Fibroblast of villous mesenchyme (primary cell): ENCODE results near the gene EFEMP1. TPM values are rescaled to one million over a fixed set of nuclear protein-coding genes. Genes with fewer than 3 reads are reported as not detected.

Experiments
- DNase-seq: peaks from one replicate; pipeline ENCODE4 v3.0.0-alpha.2; 2010; ENCODE audit warnings: low read depth
- H3K4me3 ChIP-seq: 2 replicates; pipeline ENCODE4 v1.5.1; 2011; ENCODE audit warnings: low read depth, mild to moderate bottlenecking, low read length
- total RNA-seq: library from RNA; depleted of rRNA; stranded (reverse); fragments of >200 nt; gene quantifications from 2 replicates; pipeline ENCODE4 v1.2.3, GENCODE V29; 2012
- TF ChIP-seq, protein P1 (sequence below): IDR thresholded peaks from 2 replicates; pipeline ENCODE4 v1.5.1; 2012; ENCODE audit warnings: low read depth, mild to moderate bottlenecking, low read length; ENCODE audit not compliant: insufficient read depth

The EFEMP1 gene
- total RNA-seq, 1 donor = 22.9 TPM

DNA sequence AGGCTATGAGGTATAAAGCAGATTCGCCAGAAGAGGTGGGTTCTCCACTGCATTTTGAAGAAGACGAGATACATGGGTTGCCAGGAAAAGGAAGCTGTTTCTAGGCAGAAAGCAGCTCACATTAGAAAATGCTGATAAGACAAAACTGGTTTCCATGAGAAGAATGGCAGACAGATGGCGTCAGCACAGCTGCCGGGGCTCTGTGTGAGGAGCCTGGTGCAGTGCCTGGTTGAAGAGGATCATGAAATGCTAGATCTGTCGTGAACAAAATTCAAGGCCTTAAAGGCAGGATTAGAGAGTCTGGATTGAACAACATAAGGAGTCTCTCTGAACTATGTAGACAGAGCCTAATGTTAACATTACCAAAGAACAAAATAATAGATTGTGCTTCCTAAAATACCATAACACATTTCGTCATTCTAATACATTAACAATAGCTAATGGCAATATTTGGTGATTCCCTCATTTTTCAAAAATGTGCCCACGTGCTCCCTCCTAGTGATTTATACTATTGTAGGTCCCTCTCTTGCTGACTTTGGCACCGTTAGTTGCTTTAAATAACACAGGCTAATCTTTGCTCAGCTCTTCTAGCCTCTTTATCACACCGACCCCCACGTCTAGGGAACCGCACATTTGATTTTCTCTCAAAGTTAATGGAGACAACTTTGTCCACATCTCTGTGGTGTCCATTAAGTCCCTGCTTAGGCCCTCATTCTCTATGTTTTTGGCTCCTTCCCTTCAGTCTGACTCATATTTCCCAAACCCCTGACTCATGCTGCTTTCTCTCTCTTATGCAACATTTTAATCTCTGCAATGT, 38.2 kb downstream of the EFEMP1 start:
- no peak overlapping the region for H3K4me3 ChIP-seq
- TF ChIP-seq, protein P1, sequence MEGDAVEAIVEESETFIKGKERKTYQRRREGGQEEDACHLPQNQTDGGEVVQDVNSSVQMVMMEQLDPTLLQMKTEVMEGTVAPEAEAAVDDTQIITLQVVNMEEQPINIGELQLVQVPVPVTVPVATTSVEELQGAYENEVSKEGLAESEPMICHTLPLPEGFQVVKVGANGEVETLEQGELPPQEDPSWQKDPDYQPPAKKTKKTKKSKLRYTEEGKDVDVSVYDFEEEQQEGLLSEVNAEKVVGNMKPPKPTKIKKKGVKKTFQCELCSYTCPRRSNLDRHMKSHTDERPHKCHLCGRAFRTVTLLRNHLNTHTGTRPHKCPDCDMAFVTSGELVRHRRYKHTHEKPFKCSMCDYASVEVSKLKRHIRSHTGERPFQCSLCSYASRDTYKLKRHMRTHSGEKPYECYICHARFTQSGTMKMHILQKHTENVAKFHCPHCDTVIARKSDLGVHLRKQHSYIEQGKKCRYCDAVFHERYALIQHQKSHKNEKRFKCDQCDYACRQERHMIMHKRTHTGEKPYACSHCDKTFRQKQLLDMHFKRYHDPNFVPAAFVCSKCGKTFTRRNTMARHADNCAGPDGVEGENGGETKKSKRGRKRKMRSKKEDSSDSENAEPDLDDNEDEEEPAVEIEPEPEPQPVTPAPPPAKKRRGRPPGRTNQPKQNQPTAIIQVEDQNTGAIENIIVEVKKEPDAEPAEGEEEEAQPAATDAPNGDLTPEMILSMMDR = no peak
- DNase-seq = peak; percentile 96

DNA sequence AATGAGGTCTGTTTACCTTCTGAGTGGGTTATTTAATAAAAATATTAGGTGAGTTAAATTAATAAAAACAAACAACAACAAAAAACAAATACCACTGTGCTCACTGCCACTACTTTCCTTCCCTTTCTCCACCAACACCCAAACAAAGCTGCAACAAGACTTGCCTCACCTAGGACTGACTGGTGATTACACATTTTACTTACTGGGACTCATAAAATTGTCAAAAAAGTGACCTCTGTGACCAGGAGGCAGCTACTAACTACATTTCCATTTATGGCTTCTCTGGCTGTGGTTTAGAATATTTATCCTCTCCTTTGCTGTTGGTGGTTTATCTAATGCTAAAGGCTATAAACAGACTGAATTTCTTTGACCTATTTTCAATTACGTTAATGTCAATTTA, 39.8 kb downstream of the EFEMP1 start:
- H3K4me3 ChIP-seq = no peak overlapping the region
- peak; percentile 87 for DNase-seq
- TF ChIP-seq, protein P1 = no peak

DNA sequence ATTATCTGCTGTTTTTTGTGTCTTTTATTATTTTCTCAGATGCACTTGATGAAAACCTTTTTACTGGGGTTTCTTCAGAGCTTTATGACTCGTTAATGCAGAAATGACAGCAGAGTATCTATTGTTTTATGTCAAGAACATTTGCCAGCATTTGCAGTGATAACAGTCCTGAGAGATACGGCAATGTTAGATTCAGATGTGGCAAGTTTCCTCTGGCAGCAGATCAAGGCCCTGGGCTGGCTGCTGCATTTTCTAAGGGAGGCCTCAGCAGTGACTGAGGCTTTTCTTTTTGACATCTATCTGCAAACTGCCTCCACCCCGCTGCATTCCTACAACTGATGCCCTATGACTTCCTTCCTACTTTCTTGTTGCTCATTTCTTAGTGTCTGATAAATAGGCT, 40.2 kb downstream of the EFEMP1 start:
- H3K4me3 ChIP-seq = no peak overlapping the region
- DNase-seq = peak; percentile 77
- TF ChIP-seq, protein P1 = no peak

- H3K4me3 ChIP-seq = no peak overlapping the region
- TF ChIP-seq, protein P1 = no peak
- DNase-seq = no peak
Measured at GRCh38 chr2:55882954-55883353, 40.6 kb downstream of the EFEMP1 start.

- TF ChIP-seq, protein P1 = no peak
- peak; percentile 53 for DNase-seq
- H3K4me3 ChIP-seq = no peak overlapping the region
Measured at GRCh38 chr2:55880416-55881143, 43.0 kb downstream of the EFEMP1 start.

DNA sequence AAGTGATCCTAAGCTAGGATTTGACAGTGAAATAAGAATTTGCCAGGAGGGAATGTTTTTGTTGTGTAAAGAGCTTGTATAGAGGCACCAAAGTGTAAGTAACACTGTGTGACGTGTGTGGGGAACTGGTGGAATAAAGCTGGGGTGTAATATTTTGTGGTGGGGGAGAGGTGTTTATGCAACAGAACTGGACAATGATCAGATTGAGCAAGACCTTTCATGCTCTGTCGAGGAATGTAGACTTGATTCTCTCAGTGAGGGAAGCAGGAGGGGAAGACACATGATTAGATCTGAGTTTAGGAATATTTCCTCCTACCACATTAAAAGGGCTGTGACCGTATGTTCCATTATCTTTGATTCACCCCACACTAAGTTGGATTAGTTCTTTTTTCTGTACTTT, 43.6 kb downstream of the EFEMP1 start:
- DNase-seq = peak; percentile 78
- H3K4me3 ChIP-seq = no peak overlapping the region
- TF ChIP-seq, protein P1 = no peak
